ENCODE measurements around the gene VSNL1.

VSNL1 gene

DNA sequence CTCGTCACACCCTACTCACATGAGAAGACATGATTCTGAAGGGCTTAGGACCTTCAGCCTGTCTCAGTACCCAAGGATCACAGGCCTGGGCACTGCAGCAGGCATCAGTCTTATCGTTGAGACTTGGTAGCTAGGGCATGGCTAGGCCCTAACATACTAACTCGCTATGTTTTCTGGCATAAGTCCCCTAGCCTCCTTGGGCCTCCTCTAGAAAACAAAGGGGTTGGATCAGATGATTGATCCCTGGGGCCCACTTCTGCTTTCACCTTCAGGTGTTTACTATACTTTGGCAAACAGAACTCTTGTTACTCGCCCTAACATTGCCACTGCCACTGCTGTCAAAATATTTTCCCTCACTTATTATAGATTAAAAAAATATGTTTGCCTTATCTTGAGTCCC is 44.2 kb downstream of the VSNL1 start:
- DNase-seq = no peak

DNA sequence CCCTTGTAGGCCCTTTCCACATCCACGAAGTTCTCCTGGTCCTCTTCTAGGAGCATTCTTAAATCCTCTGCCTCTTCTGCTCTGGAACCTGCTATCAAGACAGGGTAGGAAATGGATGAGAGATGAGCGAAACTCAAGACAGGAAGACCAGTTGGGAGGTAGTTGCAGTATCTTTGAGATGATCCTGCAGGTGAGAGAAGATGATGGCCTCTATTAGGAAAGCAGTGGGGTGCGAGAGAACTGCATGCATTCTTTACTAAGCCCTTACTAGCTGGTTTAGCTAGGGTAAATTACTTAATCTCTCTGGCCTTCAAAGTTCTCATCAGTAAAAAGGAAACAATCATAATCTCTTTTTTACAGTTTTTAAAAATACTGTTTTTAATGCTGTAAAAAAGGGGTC is 47.0 kb downstream of the VSNL1 start:
- DNase-seq = no peak

- DNase-seq = no peak
Measured at GRCh38 chr2:17588031-17588430, 47.5 kb downstream of the VSNL1 start.

DNA sequence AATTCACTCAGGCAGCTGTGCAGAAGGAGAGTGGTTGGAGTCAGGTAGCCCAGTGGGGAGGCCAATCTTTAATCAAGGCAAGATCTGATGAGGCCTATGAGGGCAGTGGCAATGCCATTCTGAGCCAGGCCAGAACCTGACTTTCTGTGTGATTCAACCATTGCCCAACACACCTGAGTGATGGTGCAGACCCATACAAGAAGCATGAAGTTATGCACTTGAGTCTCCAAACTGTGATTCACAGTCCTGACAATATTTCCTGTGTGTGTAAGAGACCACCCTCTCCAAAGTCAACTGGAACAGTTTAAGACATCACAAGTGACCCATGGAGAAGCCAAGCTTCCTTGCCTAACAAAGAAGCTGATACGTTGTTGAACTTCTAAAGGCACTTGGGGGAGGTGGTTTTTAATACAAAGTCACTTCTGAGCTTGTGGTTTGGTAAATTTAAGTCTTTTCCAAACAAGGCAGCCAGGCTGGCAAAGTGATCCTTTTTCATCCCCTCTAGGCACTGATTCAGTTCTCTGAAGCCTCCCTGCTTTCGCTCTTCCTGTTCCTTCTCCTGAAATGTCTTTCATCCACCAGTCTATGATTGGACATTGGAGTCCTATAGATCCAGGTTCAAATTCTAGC is 49.0 kb downstream of the VSNL1 start:
- no peak for DNase-seq

DNA sequence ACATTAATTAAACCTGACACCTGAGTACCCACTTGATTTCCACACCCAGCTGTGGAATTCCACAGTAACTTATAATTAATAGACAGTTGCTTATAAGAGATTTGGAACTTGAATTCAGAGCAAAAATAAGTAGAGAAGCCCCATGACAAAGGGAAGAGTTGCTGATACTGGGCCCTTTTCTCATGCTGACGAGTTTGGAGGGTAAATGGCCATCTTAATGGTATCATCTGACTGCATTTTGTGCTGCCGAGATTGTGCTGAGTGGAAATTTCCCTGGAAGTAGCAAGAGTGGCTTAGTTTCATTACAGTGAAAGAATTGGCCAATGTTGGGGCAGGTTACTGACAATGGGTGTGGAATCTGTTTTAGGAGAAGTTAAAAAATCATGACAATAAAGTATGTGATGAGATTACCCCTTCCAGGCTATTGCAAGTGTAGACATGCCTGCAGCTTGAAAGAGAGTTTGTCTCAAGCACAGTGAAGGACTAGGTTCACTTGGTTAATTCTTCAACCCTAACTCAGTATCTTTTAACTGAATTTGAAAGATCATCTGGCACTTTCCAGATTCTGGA is 49.9 kb downstream of the VSNL1 start:
- DNase-seq = no peak

DNA sequence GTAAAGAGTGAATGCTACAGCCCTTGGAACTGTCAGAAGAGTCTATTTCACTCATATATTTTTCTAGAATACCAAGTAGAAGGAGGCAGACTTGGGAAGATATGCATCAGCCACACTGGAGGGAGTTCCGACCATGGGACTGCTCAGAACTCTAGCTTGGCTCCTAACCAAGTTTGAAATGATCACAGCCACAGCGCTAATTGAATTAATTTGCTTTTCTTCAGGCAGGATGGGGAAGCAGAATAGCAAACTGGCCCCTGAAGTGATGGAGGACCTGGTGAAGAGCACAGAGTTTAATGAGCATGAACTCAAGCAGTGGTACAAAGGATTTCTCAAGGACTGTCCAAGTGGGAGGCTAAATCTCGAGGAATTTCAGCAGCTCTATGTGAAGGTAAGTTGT is 51.4 kb downstream of the VSNL1 start:
- DNase-seq = no peak

DNA sequence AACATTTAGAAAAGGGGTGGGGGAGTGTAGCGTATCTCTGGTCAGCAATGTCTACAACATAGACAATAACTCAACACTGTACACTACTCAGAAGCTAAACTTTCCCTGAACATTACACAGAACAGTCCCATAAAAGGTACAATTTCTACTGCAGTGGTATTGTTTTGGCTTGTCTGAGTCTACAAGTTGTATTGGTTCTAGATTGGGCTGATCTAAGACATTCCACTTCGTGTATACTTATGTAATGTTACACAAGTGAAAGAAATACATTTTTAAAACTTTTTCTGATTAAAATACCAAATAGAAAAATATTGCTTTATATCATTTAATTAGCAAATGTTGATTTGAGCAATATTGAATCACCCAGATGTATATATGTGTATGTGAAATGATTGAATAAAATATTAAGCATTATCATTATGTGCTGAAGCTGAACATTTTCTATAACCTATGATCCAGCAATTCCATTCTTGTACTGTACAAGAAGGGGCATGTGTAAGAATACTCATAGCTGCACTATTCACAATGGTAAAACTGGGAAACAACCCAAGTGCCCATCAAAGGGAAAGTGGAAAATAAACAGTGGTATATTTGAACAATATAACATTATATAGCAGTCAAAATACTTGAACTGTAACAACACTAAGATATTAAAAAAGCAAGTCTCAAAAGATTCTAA is 52.4 kb downstream of the VSNL1 start:
- DNase-seq = no peak

DNA sequence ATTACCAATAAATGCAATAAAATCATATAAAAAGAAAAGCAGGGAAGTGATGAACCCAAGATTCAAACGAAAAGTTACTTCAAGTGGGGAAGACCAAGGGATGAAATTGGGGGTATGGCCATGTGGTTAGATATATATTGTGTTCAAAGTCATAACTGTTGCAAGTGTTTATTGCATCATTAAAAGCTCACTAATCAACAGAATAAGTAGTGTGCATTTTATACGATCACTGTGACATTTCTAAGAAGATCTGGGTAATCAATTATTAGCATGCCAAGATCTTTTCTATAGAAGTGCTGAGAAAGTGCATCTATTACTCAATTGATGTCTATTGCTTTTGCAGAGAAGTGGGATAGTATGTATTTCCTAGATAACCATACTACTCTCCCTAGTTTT is 52.9 kb downstream of the VSNL1 start:
- DNase-seq = no peak

DNA sequence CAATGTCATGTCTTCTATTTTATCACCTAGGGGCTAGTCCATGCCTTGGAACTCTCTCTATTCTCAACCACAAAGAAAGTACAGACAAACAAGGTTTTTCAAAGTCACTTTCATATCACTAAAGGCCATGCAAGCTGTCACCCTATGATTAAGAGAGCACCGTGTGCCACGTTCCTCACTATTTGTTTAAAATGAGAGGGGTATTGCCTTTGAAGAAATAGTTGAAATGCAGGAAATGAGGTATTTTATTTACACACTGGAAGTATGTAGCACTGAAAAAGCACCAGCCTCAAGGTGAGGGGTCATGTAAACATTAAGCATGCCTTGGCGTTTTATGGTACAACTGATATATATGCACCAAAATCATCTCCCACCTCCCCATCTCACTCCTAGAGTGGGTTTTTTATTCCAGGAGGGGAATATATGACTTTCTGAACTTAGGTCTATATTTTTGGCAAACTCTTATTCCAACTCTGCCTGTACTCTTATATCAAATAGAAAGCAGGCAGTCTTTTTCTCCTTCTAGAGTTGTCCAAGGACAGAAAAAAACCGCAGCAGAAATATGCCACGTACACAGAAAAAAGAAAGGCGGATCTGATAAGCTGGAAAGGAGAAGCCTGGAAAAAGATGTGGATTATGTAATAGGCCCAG is 53.5 kb downstream of the VSNL1 start:
- DNase-seq = no peak

DNA sequence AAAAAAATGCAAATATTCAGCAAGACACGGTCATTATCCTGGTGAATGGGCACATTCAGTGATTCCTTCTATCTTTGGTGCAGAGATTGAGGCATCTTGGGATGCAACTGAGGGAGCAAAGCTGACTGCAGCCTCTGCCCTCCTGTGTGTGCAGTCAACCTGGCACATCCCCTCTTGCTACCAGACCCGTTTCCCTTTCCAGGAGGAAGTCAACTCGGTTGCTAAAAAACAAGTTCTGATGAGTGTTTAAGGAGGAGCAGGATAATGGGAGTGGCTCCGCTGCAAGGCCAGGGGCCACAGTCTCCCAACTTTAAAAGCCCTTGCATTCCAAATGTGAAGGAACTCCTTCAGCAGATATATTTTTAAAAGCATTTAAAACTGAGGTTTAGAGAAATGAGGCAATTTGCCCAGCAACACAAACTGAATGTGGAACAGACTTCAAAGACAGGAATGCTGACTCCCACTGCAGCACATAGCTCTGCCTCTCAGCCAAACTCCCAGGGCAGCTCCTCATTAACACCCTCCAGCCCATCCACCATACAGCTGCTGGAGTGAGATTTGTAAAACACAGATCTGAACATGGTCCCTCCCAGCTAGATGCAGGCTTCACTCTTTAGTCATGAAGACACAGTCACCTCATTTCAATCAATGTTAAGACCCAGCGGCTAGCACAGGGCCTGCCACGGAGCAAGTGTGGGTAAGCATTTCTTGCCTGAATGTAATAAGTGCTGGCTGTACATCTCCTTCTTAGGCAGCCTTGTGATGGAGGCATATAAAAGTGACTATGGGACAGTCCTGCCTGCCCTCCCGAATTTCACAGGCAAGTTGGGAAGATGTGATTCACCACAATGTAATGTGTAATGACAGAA is 54.3 kb downstream of the VSNL1 start:
- no peak for DNase-seq

GRCh38 chr2:17599617-17600016 is 59.1 kb downstream of the VSNL1 start:
- no peak for DNase-seq

DNA sequence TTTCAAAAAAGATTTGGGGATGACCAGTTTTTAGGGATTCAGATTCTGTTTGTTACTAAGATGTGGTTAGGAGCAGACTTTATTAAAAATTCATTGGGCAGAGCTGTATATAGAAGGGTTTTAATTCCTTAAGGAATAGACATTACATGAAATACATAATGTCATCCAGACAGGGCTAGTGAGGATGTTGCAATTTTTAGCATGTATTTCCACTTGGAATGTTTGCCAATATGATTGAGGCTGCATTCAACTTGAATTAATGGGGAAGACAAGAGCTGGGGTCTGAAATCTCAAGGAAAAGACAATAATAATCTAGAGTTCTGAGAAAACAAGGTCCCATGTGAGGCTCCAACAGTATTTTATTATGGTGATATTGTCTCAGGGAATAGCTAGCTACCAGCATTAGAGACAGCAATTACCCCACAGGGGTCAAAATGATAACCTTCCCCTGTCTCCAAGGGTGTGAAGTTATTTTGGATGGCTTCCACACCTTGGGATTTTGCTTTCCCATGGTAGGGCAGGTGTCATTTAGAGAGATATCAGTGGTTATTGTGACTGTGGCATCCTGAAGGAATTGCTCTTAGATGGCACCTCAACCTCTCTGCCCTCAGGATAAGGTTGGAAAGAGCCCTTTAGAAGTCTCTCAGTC is 60.2 kb downstream of the VSNL1 start:
- no peak for DNase-seq

DNA sequence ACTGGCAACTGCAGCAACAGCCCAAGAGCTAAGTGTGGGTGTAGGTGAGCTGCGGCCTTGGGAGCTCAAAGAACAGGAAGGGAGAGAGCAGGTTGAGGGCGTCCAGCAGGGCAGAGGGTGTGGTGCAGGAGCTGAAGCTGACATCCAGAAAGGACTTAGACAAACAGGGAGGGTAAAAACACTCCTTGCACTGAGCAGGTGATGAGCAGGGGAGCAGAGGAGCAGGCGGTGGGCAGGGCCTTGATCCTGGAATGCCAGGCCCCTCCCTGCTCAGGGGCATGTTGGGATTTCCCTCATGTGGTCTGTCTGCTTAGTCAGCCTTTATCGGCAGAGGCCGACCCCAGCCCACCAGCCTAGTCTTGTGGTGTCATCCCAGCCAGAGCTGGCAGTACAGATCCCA is 63.6 kb downstream of the VSNL1 start:
- no peak for DNase-seq

DNA sequence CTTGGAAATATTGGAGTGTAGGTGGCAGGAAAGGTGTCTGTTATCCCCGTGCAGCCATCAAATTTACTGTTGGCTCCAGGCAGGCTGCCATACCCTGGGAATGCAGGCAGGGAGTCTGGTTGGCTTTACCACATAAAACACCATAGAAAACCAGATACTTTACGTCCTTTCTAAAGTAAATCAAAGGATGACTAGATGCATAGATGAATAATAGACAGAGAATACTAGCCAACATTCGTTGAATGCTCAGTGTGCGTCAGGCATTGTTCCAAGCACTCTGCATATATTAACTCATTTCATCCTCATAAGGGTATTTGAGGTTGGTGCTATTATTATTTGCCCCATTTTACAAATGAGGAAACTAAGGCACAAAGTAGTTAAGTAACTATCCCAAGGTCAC is 65.2 kb downstream of the VSNL1 start:
- no peak for DNase-seq

DNA sequence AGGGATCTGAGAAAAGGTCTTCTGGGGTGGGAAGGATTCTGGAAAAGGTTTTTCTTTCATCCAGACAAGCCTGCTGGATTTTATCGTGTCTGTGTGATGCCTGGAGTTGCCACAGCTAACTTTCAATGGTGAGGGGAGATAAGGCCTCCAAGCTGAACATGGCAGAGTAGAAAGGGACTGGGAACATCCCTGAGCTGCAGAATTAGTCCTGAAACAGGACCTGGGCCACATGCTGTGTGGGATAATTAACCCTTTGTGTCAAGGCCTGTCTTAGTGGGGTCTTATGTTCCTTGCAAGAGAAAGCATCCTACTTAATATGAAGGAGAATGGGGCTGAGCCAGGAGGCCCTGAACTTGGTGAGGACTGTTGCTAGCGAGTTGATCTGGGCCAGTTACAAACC is 66.4 kb downstream of the VSNL1 start:
- DNase-seq = no peak

GRCh38 chr2:17607379-17607778 is 66.9 kb downstream of the VSNL1 start:
- no peak for DNase-seq

DNA sequence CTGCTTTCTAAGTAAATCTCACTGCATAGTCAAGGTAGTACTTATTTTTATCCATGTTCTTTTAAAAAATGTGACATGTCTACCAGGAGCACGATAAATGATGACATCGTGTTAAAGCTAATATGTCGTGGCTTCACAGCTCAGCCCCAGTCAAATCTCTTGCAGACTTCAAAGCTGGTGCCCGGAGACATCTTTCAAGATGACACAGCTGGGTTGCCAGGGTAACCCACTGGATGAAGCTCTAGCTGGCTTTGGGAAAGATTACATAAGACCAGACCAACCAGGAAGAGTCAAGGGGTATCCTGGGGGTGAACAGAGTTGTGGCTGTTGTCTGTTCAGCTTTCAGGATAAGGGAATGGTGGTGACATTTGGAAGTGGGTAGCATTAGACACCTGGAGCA is 67.8 kb downstream of the VSNL1 start:
- DNase-seq = no peak

DNA sequence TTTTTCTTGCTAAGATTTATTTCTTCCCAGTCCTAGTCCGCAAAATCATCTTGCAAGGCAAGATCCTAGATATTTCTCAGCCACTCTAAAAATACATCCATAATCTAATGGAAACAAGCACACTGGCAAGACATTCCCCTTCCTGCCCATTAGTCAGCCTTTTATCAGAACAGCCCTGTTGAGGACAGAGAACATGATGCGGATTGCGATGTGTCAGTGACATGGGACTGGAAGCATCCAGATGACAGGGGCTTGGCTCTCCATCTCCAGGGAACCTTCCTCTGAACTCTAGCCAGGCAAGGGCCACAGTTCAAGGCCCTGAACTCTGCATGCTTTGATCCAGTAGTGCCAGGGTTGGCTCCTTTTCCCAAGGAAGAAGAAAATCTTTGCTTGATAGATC is 70.0 kb downstream of the VSNL1 start:
- no peak for DNase-seq

- no peak for DNase-seq
Measured at GRCh38 chr2:17611036-17611435, 70.5 kb downstream of the VSNL1 start.

DNA sequence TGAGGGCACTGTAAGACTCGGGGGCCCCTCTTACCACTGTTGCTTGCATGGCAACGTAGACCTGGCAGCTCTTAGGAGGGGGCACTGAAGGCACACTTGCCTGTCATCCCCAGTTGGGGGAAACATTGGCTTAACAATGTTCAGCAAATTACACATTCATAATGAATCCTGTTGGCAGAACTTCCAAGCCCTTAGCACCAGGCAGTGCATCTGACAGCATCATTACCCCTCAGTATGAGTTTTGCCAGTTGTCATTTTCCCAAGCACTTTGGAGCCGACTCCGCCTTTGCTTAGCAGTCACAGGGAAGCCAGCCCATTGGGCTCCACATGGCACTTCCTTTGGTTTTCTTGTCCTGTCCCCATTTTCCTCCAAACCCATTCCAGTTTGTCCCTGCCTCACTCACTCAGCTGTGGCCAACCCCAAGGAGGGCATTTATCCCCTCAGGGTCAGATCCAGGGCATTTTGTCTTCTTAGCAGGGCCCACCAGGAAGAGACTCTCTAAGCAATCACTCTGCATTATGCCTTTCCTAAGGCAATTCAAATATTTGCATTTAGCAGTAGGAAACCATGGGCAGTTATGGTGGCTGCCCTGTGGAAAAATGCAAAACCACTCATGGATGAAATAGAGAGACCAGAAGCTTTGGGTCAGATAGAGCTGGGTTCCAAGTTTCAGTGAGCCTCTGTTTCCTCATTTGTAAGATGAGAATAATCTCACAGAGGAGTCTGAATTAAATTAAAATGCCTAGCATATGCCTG is 73.9 kb downstream of the VSNL1 start:
- DNase-seq = no peak

DNA sequence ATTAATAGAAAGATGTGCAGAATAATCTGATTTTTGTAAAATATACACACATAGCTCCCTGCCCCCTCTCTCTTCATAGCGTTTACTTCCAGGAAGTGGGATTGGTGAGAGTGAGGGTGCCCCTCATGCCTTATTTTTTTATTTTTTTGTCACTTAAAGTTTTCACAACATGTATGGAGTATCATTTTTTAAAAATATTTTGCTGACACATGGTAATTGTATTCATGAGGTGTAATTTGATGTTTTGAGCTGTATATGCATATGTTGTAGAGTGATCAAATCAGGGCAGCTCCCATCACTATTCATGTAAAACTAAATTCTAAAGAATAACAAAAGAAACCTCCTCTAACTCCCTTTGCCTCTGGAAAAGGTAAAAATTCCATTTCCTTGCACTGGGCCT is 74.7 kb downstream of the VSNL1 start:
- DNase-seq = no peak

Measured in CD4-positive, alpha-beta T cell treated with Interleukin-21 for 1 hour (primary cell).